ENCODE data around the gene ATP10D.
"Not testable (repeated sequence)": the region's sequence is repeated elsewhere in the genome, so short reads cannot be mapped to it uniquely, and the experiment has no call there.

The ATP10D gene

GRCh38 chr4:47490550-47490949 lies 5.5 kb downstream of the ATP10D start:
- DNase-seq = no peak

GRCh38 chr4:47493238-47494123 lies 8.4 kb downstream of the ATP10D start:
- DNase-seq = no peak

- no peak for DNase-seq
Measured at GRCh38 chr4:47494124-47494430, 9.0 kb downstream of the ATP10D start.

- no peak for DNase-seq
Measured at GRCh38 chr4:47498899-47499298, 13.8 kb downstream of the ATP10D start.

- DNase-seq = no peak
Measured at GRCh38 chr4:47499700-47500099, 14.6 kb downstream of the ATP10D start.

GRCh38 chr4:47500776-47501175 lies 15.7 kb downstream of the ATP10D start:
- no peak for DNase-seq

- no peak for DNase-seq
Measured at GRCh38 chr4:47505147-47505546, 20.1 kb downstream of the ATP10D start.

- no peak for DNase-seq
Measured at GRCh38 chr4:47505666-47506065, 20.6 kb downstream of the ATP10D start.

- DNase-seq = no peak
Measured at GRCh38 chr4:47510506-47511143, 25.6 kb downstream of the ATP10D start.

- DNase-seq = no peak
Measured at GRCh38 chr4:47513461-47513860, 28.4 kb downstream of the ATP10D start.

- no peak for DNase-seq
Measured at GRCh38 chr4:47519239-47519883, 34.3 kb downstream of the ATP10D start.

GRCh38 chr4:47525154-47525819 lies 40.2 kb downstream of the ATP10D start:
- no peak for DNase-seq

GRCh38 chr4:47526281-47526680 lies 41.2 kb downstream of the ATP10D start:
- no peak for DNase-seq

GRCh38 chr4:47528646-47529045 lies 43.6 kb downstream of the ATP10D start:
- not testable (repeated sequence) for DNase-seq

- DNase-seq = no peak
Measured at GRCh38 chr4:47530801-47531200, 45.7 kb downstream of the ATP10D start.

GRCh38 chr4:47531241-47531953 lies 46.3 kb downstream of the ATP10D start:
- DNase-seq = no peak

GRCh38 chr4:47531954-47532321 lies 46.9 kb downstream of the ATP10D start:
- no peak for DNase-seq

- no peak for DNase-seq
Measured at GRCh38 chr4:47532658-47533057, 47.6 kb downstream of the ATP10D start.

- no peak for DNase-seq
Measured at GRCh38 chr4:47533689-47534347, 48.7 kb downstream of the ATP10D start.

GRCh38 chr4:47534772-47535171 lies 49.7 kb downstream of the ATP10D start:
- no peak for DNase-seq

GRCh38 chr4:47535567-47536147 lies 50.6 kb downstream of the ATP10D start:
- DNase-seq = no peak

- DNase-seq = no peak
Measured at GRCh38 chr4:47536966-47537365, 51.9 kb downstream of the ATP10D start.
